ENCODE measurements around the gene GNG12. TPM values are rescaled to one million over a fixed set of nuclear protein-coding genes. Genes with fewer than 3 reads are reported as not detected.
A peak's percentile ranks its signal among the peaks of the same experiment; 100 is the strongest.
"Not testable (repeated sequence)": the region's sequence is repeated elsewhere in the genome, so short reads cannot be mapped to it uniquely, and the experiment has no call there.

Gene GNG12
- total RNA-seq, 2 experiments from 2014 or later = 0.12 TPM

DNA sequence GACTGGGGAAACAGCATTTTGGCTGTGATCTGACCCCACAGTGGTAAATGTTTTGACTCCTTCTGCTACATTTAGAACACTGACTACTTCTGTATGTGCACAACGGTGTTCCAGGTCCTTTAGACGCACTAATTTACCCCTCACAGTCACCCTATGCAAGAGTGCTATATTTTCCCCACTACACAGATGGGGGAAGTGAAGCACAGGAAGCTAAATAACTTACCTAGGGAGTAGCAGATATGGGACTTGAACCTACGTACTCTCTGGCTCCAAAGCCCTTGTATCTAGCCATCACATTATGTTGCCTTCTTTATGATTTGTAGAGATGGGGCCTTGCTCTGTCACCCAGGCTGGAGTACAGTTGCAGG, 99.0 kb downstream of the GNG12 start:
- Mint-ChIP-seq H3K4me3 (no peak overlapping the region), H3K4me1 (ENCODE audit: low read depth) (peaks cover 17% of the 10 kb centered on the region), H3K36me3 (no peaks in the 10 kb centered on the region), H3K27me3 (peaks cover 1% of the 10 kb centered on the region), H3K9me3 (no peaks in the 10 kb centered on the region), H3K27ac (no peak overlapping the region)
- intact Hi-C loops (cut with micrococcal nuclease) = no loop called here
- DNase-seq = no peak
- ChIA-PET CTCF (no interaction called here), POLR2A (interaction anchor here (0.7 to 0.9 kb wide), 2 partner anchors 50 to 163 kb away, joined by 3 read pairs; partner anchors contain the start of gene GADD45A)

DNA sequence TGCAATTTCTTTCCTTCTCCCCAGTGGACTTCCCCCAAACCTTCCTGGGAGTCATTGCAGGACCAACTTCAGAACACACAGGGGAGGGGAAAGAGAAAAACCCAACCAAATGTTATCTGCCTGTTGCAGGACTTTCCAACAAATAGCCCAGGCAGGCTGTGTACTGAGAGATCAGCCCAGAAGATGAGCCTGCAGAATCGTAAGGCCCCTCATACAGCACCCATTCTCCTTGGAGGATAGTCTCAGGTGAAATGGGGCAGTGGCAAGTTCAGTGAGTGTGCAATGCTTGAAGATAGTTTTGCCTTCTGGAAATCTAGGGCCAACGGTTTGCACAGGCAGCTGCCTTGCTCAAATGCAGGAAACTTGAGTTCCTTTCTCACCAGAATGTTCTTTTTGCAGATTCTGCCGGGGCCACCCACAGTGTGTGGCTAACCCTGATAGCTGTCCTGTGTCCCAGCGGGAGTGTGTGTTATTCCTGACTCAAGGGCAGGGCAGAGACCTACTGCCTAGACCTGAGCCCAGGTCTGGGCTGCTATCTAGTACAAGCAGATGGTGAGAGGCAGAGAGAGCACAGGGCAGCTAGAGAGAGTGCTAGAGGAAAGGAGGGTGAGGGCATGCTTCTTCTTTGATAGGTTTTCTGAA, 99.5 kb downstream of the GNG12 start:
- Mint-ChIP-seq H3K9me3 (no peaks in the 10 kb centered on the region), H3K4me1 (ENCODE audit: low read depth) (peaks cover 17% of the 10 kb centered on the region), H3K36me3 (no peaks in the 10 kb centered on the region), H3K27me3 (peaks cover 3% of the 10 kb centered on the region), H3K27ac (no peak overlapping the region), H3K4me3 (no peak overlapping the region)
- ChIA-PET POLR2A (interaction anchor here (0.7 to 0.9 kb wide), 2 partner anchors 49 to 163 kb away, joined by 3 read pairs; partner anchors contain the start of gene GADD45A), CTCF (no interaction called here)
- no peak for DNase-seq
- intact Hi-C loops (cut with micrococcal nuclease) = no loop called here

DNA sequence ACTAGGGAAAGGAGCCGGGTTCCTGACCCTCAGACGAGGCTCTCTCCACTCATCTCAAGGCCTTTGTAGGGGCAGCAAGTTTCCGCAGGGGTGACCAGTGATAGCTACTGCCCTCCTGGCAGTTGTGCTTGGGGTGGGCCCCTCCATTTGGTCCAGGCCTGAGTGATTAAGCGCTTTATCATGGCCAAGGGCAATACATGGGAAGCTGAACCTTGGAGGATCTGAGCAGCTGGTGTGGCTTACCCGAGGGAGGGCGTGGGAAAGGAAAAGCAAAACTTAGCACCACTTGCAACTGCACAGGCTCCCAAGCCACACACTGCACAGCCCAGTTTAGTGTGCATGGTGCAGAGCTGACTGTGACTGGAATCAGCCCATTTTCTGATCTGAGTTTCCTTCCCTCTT, 100.5 kb downstream of the GNG12 start:
- ChIA-PET CTCF (interaction anchor here (0.7 to 1.0 kb wide), 3 partner anchors 9 to 172 kb away, joined by 3 to 4 read pairs (median 3); no protein-coding TSS in a partner anchor), POLR2A (no interaction called here)
- H3K4me3 Mint-ChIP-seq = no peak overlapping the region
- intact Hi-C loops (cut with micrococcal nuclease) = no loop called here
- no peaks in the 10 kb centered on the region for H3K36me3 Mint-ChIP-seq
- H3K27me3 Mint-ChIP-seq = peaks cover 3% of the 10 kb centered on the region
- DNase-seq = no peak
- no peaks in the 10 kb centered on the region for H3K9me3 Mint-ChIP-seq
- peaks cover 17% of the 10 kb centered on the region for H3K4me1 Mint-ChIP-seq (ENCODE audit: low read depth)
- no peak overlapping the region for H3K27ac Mint-ChIP-seq

DNA sequence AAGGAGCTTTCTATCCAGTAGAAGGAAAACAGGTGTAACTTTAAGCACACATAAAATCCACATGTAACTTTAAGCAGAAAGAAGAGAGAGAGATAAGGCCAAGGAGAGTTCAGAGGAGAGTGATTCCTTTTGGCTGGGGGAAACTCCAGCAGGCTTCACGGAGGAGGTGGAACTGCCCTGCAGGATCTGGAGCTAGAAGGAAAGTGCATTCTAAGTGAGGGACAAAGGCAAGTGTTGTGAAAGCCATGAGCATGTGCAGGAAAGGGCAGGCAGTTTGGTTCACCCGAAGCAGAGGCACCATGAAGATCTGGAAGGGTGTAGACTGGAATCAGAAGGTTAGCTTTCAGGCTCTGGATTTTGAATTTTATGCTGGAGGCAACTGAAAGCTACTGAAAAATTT, 101.9 kb downstream of the GNG12 start:
- Mint-ChIP-seq H3K36me3 (no peaks in the 10 kb centered on the region), H3K4me1 (ENCODE audit: low read depth) (peaks cover 17% of the 10 kb centered on the region), H3K9me3 (no peaks in the 10 kb centered on the region), H3K4me3 (no peak overlapping the region), H3K27ac (no peak overlapping the region), H3K27me3 (peaks cover 3% of the 10 kb centered on the region)
- ChIA-PET CTCF (interaction anchor here (0.9 to 1.9 kb wide), 2 partner anchors 30 to 170 kb away, joined by 4 read pairs; no protein-coding TSS in a partner anchor), POLR2A (no interaction called here)
- DNase-seq = no peak
- intact Hi-C loops (cut with micrococcal nuclease) = no loop called here

DNA sequence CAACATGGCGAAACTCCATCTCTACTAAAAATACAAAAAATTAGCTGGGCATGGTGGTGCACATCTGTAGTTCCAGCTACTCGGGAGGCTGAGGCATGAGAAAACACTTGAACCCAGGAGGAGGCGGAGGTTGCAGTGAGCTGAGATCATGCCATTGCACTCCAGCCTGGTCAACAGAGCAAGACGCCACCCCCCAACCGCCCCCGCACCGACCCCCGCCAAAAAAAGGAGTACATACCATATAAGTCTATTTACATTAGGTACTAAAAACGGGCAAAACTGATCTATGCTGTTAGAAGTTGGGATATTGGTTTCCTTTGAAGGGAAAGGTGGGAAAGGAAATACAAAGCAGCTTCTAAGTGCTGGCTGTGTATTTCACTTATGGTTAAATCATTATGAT, 103.0 kb downstream of the GNG12 start:
- H3K27me3 Mint-ChIP-seq; intact Hi-C loops (cut with micrococcal nuclease); H3K27ac Mint-ChIP-seq; DNase-seq; POLR2A ChIA-PET; H3K4me3 Mint-ChIP-seq; H3K36me3 Mint-ChIP-seq; H3K9me3 Mint-ChIP-seq: not testable (repeated sequence)
- H3K4me1 Mint-ChIP-seq (ENCODE audit: low read depth) = peaks cover 15% of the 10 kb centered on the region
- CTCF ChIA-PET = interaction anchor here (0.9 to 1.9 kb wide), 2 partner anchors 31 to 169 kb away, joined by 4 read pairs; no protein-coding TSS in a partner anchor

DNA sequence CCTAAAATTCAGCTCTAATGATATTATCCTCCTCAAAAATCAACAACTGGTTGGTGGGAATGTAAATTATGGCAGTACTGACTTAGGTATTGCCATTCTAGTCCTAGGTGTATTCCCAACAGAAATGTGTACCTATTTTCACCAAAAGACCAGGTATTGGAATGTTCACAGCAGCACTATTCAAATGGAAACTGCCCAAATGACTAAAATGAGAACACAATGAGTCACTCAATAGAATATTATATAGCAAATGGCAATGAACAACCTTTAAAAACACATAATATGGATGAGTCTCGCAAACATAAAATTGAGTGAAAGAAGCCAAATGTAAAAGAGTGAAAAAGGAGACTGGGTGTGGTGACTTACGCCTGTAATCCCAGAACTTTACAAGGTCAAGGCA, 103.4 kb downstream of the GNG12 start:
- Mint-ChIP-seq H3K4me1 (ENCODE audit: low read depth) (peaks cover 15% of the 10 kb centered on the region), H3K27ac (no peak overlapping the region), H3K27me3 (peaks cover 3% of the 10 kb centered on the region), H3K4me3 (no peak overlapping the region), H3K36me3 (no peaks in the 10 kb centered on the region), H3K9me3 (no peaks in the 10 kb centered on the region)
- ChIA-PET CTCF (interaction anchor here (1.9 kb wide), 1 partner anchor 169 kb away, joined by 4 read pairs; no protein-coding TSS in a partner anchor), POLR2A (no interaction called here)
- DNase-seq = no peak
- intact Hi-C loops (cut with micrococcal nuclease) = loop anchor here (10.0 kb wide), 1 partner anchor 395 kb away; no protein-coding TSS in a partner anchor

DNA sequence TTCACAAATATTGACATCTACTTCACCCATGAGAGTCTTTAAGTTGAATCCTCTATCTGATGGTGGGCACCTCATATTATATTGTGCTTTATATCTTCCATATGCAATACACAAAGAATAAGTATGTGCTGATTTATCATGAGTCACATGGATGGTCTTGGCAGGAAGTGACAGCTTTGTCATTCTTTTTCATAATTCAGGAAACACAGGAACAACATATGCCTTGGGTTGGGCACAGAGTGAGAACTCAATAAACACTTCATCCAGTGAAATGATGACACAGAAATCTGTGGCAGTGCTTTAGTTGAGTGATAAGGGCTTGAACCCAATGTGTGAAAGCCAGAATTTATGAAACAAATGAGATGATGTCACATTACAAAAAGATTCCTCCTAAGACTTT, 107.0 kb downstream of the GNG12 start:
- Mint-ChIP-seq H3K9me3 (no peaks in the 10 kb centered on the region), H3K27ac (no peak overlapping the region), H3K36me3 (no peaks in the 10 kb centered on the region), H3K27me3 (peaks cover 3% of the 10 kb centered on the region), H3K4me3 (no peak overlapping the region), H3K4me1 (ENCODE audit: low read depth) (peaks cover 15% of the 10 kb centered on the region)
- intact Hi-C loops (cut with micrococcal nuclease) = loop anchor here (10.0 kb wide), 1 partner anchor 391 kb away; no protein-coding TSS in a partner anchor
- ChIA-PET POLR2A (interaction anchor here (3.9 kb wide), 1 partner anchor 41 kb away, joined by 24 read pairs; the partner anchor contains the start of gene GADD45A), CTCF (no interaction called here)
- DNase-seq = no peak

DNA sequence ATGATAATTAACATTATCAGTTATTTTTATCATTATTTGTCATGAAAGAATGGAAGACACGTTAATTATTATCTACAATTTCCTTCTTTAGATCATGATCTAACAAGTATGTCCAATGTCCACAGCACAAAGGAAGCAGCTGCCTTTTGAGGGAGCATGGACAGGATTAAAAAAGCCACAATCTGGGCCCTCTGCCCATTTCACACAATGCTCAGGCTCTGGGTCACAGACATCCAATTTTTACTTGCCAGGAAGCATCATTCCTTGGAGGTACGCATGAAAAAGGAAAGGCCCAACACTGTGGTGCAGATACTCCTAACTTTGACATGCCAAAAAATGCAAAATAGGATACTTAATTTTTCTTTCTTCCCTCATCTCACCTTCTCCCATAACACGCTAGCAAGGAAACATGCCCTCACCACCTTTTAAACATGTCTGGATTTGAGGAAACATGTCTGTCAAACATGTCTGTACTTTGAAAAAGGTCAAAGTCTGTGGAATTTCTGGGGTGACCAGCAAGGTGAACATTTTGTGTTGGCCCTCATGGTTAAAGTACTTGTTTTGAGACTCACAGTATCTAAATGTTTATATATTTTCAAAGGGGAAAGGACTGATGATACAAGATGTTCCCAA, 108.2 kb downstream of the GNG12 start:
- Mint-ChIP-seq H3K36me3 (no peaks in the 10 kb centered on the region), H3K27me3 (peaks cover 3% of the 10 kb centered on the region)

DNA sequence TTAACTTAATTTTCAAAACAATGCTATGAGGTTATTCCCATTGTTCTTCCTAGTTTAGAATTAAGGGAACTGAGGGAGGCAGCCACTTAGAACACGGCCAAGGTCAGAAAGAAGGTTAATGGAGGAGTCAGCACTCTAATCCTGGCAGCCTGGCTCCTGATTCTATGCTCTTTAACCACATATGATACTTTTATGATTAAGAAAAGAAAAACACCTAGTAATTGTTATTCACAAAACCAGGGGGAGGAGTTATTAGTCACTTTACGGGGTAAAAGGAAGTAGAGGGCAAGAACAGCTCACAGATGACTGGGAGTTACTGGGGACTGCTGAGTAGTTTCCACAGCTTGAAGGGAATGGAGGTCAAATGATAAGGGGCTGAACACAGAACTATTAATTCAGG, 109.6 kb downstream of the GNG12 start:
- Mint-ChIP-seq H3K27ac (no peak overlapping the region), H3K4me3 (no peak overlapping the region), H3K9me3 (no peaks in the 10 kb centered on the region), H3K27me3 (no peaks in the 10 kb centered on the region), H3K4me1 (ENCODE audit: low read depth) (peaks cover 9% of the 10 kb centered on the region), H3K36me3 (no peaks in the 10 kb centered on the region)
- POLR2A ChIA-PET = interaction anchor here (0.7 to 3.9 kb wide), 4 partner anchors 22 to 532 kb away, joined by 3 to 24 read pairs (median 4); partner anchors contain the start of gene GADD45A
- CTCF ChIA-PET = interaction anchor here (0.9 to 2.2 kb wide), 3 partner anchors 37 to 162 kb away, joined by 3 to 10 read pairs (median 9); partner anchors contain the start of gene GADD45A
- DNase-seq = peak; percentile 31
- intact Hi-C loops (cut with micrococcal nuclease) = loop anchor here (1.0 to 10.0 kb wide), 5 partner anchors 13 to 389 kb away; no protein-coding TSS in a partner anchor

More for the DNA sequence above, 108.2 kb downstream of the GNG12 start:
- Mint-ChIP-seq H3K9me3 (no peaks in the 10 kb centered on the region), H3K4me1 (ENCODE audit: low read depth) (peaks cover 14% of the 10 kb centered on the region), H3K27ac (no peak overlapping the region), H3K4me3 (no peak overlapping the region)
- POLR2A ChIA-PET = interaction anchor here (1.5 to 3.9 kb wide), 2 partner anchors 38 to 40 kb away, joined by 3 to 24 read pairs; partner anchors contain the start of gene GADD45A
- no peak for DNase-seq
- intact Hi-C loops (cut with micrococcal nuclease) = loop anchor here (10.0 kb wide), 1 partner anchor 390 kb away; no protein-coding TSS in a partner anchor
- CTCF ChIA-PET = no interaction called here

DNA sequence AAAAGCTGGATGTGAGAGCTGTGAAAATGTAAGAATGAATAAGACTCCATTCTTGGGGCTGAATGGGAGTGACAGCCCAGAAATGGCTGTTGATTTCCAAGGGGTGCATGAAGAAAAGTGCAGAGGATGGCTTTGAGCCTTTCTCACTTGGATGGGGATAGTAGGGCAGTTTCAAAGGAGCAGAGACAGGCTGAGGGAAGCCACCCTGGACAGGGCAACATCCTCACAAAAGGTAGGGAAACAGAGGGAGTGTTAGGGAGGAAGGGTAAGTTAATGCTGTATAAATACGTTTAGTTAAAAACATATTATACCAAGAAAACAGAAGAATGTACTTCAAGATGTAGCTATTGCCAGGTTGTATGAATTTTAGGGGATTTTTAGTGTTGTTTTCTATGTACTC, 110.1 kb downstream of the GNG12 start:
- Mint-ChIP-seq H3K9me3 (no peaks in the 10 kb centered on the region), H3K27ac (no peak overlapping the region), H3K36me3 (no peaks in the 10 kb centered on the region), H3K4me3 (no peak overlapping the region), H3K4me1 (ENCODE audit: low read depth) (peaks cover 9% of the 10 kb centered on the region), H3K27me3 (no peaks in the 10 kb centered on the region)
- intact Hi-C loops (cut with micrococcal nuclease) = loop anchor here (1.0 to 10.0 kb wide), 5 partner anchors 13 to 388 kb away; no protein-coding TSS in a partner anchor
- no peak for DNase-seq
- ChIA-PET CTCF (interaction anchor here (0.9 to 2.2 kb wide), 3 partner anchors 37 to 162 kb away, joined by 3 to 10 read pairs (median 9); partner anchors contain the start of gene GADD45A), POLR2A (interaction anchor here (0.7 to 3.9 kb wide), 4 partner anchors 22 to 531 kb away, joined by 3 to 24 read pairs (median 4); partner anchors contain the start of gene GADD45A)

DNA sequence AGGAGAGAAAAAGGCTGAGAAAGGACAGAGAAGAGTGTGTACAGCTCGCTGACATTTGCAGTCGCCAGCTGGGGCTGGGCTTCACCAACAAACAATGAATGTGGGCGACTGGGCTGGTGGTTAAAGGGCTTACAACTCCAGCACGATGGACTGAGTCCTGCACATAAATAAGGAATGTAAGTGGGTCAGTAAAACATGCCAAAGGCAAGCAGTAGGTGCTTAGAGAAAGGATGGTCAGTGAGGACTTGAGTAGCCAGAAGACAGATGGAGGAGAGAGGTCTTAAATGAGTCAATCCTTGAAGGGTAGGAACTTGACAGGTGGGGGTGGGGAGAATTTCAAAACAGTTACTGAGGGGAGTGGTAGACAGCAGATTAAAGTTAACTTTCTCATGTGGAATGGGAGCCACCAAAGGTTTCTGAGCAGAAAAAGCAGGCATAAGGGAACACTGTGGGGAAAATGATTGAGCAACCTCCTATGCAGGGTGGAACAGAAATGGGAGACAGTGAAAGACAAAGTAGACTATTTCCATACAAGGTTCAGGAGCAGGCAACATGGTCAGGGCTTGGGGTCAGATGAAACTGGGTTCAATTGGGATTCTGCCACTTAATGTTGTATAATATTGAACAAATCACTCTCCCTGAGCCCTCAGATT, 110.8 kb downstream of the GNG12 start:
- POLR2A ChIA-PET = interaction anchor here (1.5 to 3.9 kb wide), 2 partner anchors 37 to 38 kb away, joined by 4 to 24 read pairs; partner anchors contain the start of gene GADD45A
- Mint-ChIP-seq H3K27ac (no peak overlapping the region), H3K4me1 (ENCODE audit: low read depth) (peaks cover 9% of the 10 kb centered on the region), H3K36me3 (no peaks in the 10 kb centered on the region), H3K27me3 (no peaks in the 10 kb centered on the region), H3K9me3 (no peaks in the 10 kb centered on the region), H3K4me3 (no peak overlapping the region)
- DNase-seq = no peak
- CTCF ChIA-PET = interaction anchor here (2.2 kb wide), 1 partner anchor 161 kb away, joined by 10 read pairs; no protein-coding TSS in a partner anchor
- intact Hi-C loops (cut with micrococcal nuclease) = loop anchor here (10.0 kb wide), 1 partner anchor 388 kb away; no protein-coding TSS in a partner anchor
